Measurements from ENCODE around the gene ONECUT3.

ONECUT3 gene

GRCh38 chr19:1767464-1767933 is 14.2 kb downstream of the ONECUT3 start (continued):
- peak; percentile 88 for TF ChIP-seq PATZ1 (tag by site-specific recombination; IDR thresholded peaks at IDR 0.05)

DNA sequence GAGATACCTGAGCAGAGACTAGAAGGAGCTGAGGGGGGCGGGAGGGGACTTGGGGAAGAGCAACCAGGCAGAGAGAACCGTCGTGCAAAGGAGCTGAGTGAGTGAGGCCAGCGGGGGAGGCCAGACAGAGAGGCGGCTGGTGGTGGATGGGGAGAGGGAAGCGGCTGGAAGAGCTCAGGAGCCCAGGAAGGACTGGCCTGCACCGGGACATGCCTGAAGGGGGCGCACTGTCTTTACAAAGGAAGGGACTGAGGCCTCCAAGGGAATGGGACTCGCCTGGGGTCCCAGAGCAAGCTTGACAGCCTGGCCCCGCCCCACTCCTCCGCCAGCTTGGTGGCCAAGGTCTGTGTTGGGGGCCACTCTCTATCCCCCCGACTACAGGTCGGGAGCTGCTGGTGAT is 14.9 kb downstream of the ONECUT3 start:
- H3K27ac ChIP-seq (ENCODE audit: extremely low read depth, low read depth, low read length) = no peak overlapping the region
- H3K9me3 ChIP-seq (ENCODE audit: control insufficient read depth, insufficient read depth, low read depth, low read length) = no peaks in the 10 kb centered on the region
- no peak overlapping the region for H3K4me3 ChIP-seq (ENCODE audit: low read depth, low read length)
- H3K4me1 ChIP-seq (ENCODE audit: control insufficient read depth, insufficient read depth, low read length) = no peaks in the 10 kb centered on the region
- POLR2A ChIA-PET = no interaction called here
- CTCF ChIA-PET = interaction anchor here (0.9 to 6.3 kb wide), 9 partner anchors 9 to 162 kb away, joined by 3 to 68 read pairs (median 6); no protein-coding TSS in a partner anchor
- no peaks in the 10 kb centered on the region for H3K36me3 ChIP-seq (ENCODE audit: control insufficient read depth in 2 of 2, insufficient read depth in 1 of 2, low read length in 2 of 2)
- TF ChIP-seq SCRT2 (tag by site-specific recombination; IDR thresholded peaks at IDR 0.05) = no peak
- no peak for TF ChIP-seq ZFP41 (tag by site-specific recombination; IDR thresholded peaks at IDR 0.05; ENCODE audit: borderline replicate concordance)
- no peak for TF ChIP-seq ZEB2 (tag by site-specific recombination; IDR thresholded peaks at IDR 0.05)
- 0 out of 2 replicates have a peak, but pooled peaks have one; percentile 37 for TF ChIP-seq IKZF3 (tag by site-specific recombination; IDR thresholded peaks at IDR 0.05)
- TF ChIP-seq, protein P1, sequence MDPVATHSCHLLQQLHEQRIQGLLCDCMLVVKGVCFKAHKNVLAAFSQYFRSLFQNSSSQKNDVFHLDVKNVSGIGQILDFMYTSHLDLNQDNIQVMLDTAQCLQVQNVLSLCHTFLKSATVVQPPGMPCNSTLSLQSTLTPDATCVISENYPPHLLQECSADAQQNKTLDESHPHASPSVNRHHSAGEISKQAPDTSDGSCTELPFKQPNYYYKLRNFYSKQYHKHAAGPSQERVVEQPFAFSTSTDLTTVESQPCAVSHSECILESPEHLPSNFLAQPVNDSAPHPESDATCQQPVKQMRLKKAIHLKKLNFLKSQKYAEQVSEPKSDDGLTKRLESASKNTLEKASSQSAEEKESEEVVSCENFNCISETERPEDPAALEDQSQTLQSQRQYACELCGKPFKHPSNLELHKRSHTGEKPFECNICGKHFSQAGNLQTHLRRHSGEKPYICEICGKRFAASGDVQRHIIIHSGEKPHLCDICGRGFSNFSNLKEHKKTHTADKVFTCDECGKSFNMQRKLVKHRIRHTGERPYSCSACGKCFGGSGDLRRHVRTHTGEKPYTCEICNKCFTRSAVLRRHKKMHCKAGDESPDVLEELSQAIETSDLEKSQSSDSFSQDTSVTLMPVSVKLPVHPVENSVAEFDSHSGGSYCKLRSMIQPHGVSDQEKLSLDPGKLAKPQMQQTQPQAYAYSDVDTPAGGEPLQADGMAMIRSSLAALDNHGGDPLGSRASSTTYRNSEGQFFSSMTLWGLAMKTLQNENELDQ (tag by site-specific recombination; IDR thresholded peaks at IDR 0.05; ENCODE audit: low read depth) = no peak
- TF ChIP-seq, protein P2, sequence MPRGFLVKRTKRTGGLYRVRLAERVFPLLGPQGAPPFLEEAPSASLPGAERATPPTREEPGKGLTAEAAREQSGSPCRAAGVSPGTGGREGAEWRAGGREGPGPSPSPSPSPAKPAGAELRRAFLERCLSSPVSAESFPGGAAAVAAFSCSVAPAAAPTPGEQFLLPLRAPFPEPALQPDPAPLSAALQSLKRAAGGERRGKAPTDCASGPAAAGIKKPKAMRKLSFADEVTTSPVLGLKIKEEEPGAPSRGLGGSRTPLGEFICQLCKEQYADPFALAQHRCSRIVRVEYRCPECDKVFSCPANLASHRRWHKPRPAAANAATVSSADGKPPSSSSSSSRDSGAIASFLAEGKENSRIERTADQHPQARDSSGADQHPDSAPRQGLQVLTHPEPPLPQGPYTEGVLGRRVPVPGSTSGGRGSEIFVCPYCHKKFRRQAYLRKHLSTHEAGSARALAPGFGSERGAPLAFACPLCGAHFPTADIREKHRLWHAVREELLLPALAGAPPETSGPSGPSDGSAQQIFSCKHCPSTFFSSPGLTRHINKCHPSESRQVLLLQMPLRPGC (tag by site-specific recombination; IDR thresholded peaks at IDR 0.05) = no peak
- no peak for TF ChIP-seq PATZ1 (tag by site-specific recombination; IDR thresholded peaks at IDR 0.05)
- TF ChIP-seq ZNF555 (tag by site-specific recombination; conservative IDR thresholded peaks at IDR 0.05) = no peak
- TF ChIP-seq, protein P3, sequence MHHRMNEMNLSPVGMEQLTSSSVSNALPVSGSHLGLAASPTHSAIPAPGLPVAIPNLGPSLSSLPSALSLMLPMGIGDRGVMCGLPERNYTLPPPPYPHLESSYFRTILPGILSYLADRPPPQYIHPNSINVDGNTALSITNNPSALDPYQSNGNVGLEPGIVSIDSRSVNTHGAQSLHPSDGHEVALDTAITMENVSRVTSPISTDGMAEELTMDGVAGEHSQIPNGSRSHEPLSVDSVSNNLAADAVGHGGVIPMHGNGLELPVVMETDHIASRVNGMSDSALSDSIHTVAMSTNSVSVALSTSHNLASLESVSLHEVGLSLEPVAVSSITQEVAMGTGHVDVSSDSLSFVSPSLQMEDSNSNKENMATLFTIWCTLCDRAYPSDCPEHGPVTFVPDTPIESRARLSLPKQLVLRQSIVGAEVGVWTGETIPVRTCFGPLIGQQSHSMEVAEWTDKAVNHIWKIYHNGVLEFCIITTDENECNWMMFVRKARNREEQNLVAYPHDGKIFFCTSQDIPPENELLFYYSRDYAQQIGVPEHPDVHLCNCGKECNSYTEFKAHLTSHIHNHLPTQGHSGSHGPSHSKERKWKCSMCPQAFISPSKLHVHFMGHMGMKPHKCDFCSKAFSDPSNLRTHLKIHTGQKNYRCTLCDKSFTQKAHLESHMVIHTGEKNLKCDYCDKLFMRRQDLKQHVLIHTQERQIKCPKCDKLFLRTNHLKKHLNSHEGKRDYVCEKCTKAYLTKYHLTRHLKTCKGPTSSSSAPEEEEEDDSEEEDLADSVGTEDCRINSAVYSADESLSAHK (tag by site-specific recombination; IDR thresholded peaks at IDR 0.05) = no peak
- TF ChIP-seq ZIC2 (tag by site-specific recombination; IDR thresholded peaks at IDR 0.05) = no peak
- TF ChIP-seq ZNF175 (tag by site-specific recombination; IDR thresholded peaks at IDR 0.05) = no peak
- no peak for TF ChIP-seq ZNF623 (tag by site-specific recombination; IDR thresholded peaks at IDR 0.05)
- no peak for TF ChIP-seq ZNF211 (tag by site-specific recombination; IDR thresholded peaks at IDR 0.05; ENCODE audit: low read depth)
- peak; percentile 95 for TF ChIP-seq ZNF341 (tag by site-specific recombination; IDR thresholded peaks at IDR 0.05; ENCODE audit: low read depth)
- no peak for TF ChIP-seq ZNF202 (tag by site-specific recombination; IDR thresholded peaks at IDR 0.05; ENCODE audit: borderline replicate concordance)
- no peak for TF ChIP-seq ZNF354C (tag by site-specific recombination; IDR thresholded peaks at IDR 0.05; ENCODE audit: borderline replicate concordance, low read depth)
- no peak for TF ChIP-seq ZSCAN16 (tag by site-specific recombination; IDR thresholded peaks at IDR 0.05)

Data from HEK293 (cell line).